T-helper 1 cell treated with Interleukin-12 subunit alpha and Interleukin-12 subunit beta and Interleukin-4 antibody, amounts not matched to agents 30 ng/mL and 1 ng/mL, for 36 hours (primary cell): Measurements from ENCODE around the gene LIN7B. TPM values are rescaled to one million over a fixed set of nuclear protein-coding genes. Genes with fewer than 3 reads are reported as not detected.

ENCODE experiments used
- intact Hi-C: fragments of 100-400 bp; cut with micrococcal nuclease; formaldehyde crosslinking; loops from one replicate; pipeline ENCODE4 v1.15.1; 2024
- total RNA-seq: library from RNA; stranded (reverse); gene quantifications from 2 replicates; pipeline ENCODE4 v1.2.3, GENCODE V29; 2022

LIN7B gene
- total RNA-seq, 1 donor from 2014 or later, result 3.4 TPM

- intact Hi-C loops, result loop anchor here (1.0 to 10.0 kb wide), 10 partner anchors 10 to 1844 kb away; partner anchors contain the start of genes AP2A1, DBP, GYS1 and INAFM1
Observed at GRCh38 chr19:49118565-49119410, 4.6 kb downstream of the LIN7B start, which contains the start of gene C19orf73. TSS of gene C19orf73 (minus strand) at chr19:49119143. CDS start at chr19:49119022, 121 bp downstream.

DNA sequence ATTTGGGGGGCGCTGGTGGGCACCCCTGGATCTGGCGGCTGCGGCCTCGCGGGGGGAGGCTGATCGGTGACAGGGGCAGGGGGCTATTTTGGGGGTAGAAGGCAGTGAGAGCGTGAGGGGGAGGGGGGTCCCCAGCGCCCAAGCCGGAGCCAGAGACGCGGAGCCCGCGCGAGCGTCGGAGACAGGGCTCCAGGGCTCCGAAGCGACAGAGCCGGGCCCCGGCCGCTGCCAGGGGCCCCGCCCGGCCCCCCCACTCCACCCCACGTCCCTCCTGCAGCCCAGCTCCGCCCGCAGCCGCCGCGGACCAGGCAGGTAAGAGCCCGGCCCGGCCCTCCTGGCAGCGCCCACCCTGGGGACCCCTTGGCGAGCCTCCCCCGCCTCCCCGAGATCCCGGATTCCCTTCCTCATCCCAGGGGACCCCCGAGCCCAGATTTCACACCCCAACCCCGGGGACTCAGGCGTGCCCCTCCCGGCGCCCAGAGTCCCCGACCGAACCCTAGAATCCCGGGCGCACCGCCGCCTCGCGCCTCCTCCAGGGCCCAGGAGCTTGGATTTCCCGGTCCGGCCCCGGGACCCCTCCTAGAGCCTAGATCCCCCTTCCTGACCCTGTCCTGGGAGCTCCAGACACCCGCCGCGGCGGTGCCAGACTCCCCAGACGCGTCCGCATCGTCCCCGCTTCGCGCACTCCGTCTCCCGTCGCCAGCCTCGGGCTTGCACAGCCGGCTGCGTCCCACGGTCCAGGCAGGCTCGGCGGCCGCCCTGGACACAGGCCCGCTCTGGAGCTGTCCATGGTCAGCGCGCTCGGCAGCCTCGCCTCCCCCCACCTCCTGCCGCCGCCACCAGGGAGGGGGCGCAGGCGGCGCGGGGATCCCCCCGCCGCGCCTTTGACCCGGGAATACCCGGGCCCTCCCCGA, 5.5 kb downstream of the LIN7B start, which contains the start of gene PPFIA3:
Gene PPFIA3 (plus strand): TSS at position 134 of the 914 bp plus-strand sequence. CDS start 8,330 bp downstream, outside the sequence.
- intact Hi-C loops, result loop anchor here (1.0 to 10.0 kb wide), 11 partner anchors 9 to 1845 kb away; partner anchors contain the start of genes AP2A1, BICRA, DBP and GYS1

DNA sequence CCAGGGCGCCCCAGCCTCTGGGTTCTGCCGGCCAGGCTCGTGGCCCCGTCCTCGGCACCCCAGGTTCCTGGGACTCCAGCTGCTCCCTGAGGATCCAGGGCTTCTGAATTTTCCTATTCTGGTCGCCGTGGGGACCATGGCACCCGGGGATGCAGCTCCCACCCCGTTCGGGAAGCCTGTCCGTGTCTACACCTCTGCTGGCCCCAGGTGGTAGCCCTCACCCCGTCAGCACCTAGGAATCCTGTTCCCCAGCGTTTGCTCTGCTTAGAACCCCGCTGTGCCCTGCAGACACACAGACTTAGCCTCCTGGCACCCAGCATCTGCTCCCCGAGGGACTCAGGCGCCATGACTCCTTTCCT, 6.1 kb downstream of the LIN7B start:
- intact Hi-C loops, result loop anchor here (10.0 kb wide), 1 partner anchor 1516 kb away; the partner anchor contains the start of gene BICRA

GRCh38 chr19:49120868-49121267, 6.7 kb downstream of the LIN7B start:
- intact Hi-C loops, result loop anchor here (10.0 kb wide), 1 partner anchor 1516 kb away; the partner anchor contains the start of gene BICRA

- intact Hi-C loops, result loop anchor here (10.0 kb wide), 1 partner anchor 1517 kb away; the partner anchor contains the start of gene BICRA
Observed at GRCh38 chr19:49121841-49122240, 7.7 kb downstream of the LIN7B start.

DNA sequence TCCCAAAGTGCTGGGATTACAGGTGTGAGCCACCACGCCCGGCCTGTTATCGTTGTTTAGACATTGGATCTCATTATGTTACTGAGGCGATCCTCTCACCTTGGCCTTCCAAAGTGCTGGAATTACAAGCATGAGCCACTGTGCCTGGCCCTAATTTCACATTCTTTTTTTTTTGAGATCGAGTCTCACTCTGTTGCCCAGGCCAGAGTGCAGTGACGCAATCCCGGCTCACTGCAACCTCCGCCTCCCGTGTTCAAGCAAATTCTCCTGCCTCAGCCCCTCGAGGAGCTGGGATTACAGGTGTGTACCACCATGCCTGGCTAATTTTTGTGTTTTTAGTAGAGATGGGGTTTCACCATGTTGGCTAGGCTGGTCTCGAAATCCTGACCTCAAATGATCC, 9.1 kb downstream of the LIN7B start:
- intact Hi-C loops, result loop anchor here (10.0 kb wide), 1 partner anchor 1518 kb away; the partner anchor contains the start of gene BICRA

- intact Hi-C loops, result loop anchor here (5.0 to 10.0 kb wide), 3 partner anchors 327 to 1520 kb away; partner anchors contain the start of genes ALDH16A1, BICRA, IZUMO1 and PIH1D1
Observed at GRCh38 chr19:49125025-49125731, 11.0 kb downstream of the LIN7B start.

DNA sequence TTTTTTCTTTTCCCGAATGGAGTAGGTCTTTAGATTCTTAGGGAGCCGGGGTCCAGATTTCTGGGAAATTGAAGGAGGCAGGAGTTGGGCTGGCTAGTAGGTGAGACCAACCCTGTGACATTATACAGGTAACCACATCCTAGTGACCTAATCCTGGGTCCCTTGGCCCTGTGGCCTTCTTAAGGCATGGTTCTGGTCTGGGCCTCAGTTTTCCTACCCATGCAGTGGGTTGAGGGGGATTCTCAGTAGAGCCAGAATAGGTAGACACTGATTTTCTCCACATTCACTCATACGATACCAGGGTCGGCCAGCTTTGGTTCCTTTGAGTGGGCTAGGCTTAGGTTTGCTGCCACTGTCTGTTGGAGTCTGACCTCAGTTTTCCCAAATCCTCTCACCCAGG, 12.4 kb downstream of the LIN7B start:
- intact Hi-C loops, result loop anchor here (5.0 to 10.0 kb wide), 3 partner anchors 326 to 1522 kb away; partner anchors contain the start of genes ALDH16A1, BICRA, IZUMO1 and PIH1D1

DNA sequence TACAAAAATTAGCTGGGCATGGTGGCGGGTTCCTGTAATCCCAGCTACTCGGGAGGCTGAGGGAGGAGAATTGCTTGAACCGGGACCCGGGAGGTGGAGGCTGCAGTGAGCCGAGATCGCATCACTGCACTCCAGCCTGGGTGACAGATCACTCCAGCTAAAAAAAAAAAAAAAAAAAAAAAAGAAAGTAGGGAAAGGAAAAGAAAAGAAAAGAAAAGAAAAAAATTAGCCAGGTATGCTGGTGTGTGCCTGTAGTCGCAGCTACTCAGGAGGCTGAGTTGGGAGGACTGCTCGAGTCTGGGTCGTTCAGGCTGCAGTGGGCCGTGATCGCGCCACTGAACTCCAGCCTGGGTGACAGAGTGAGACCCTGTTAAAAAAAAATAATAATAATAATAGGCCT, 13.1 kb downstream of the LIN7B start:
- intact Hi-C loops, result loop anchor here (5.0 to 10.0 kb wide), 3 partner anchors 325 to 1522 kb away; partner anchors contain the start of genes ALDH16A1, BICRA, IZUMO1 and PIH1D1

GRCh38 chr19:49127674-49128544, 13.7 kb downstream of the LIN7B start:
- intact Hi-C loops, result loop anchor here (1.0 to 10.0 kb wide), 11 partner anchors 9 to 1523 kb away; partner anchors contain the start of genes ALDH16A1, BCL2L12, BICRA and C19orf73

- intact Hi-C loops, result loop anchor here (1.0 to 10.0 kb wide), 11 partner anchors 9 to 1524 kb away; partner anchors contain the start of genes ALDH16A1, BCL2L12, BICRA and C19orf73
Observed at GRCh38 chr19:49128545-49129237, 14.5 kb downstream of the LIN7B start.

DNA sequence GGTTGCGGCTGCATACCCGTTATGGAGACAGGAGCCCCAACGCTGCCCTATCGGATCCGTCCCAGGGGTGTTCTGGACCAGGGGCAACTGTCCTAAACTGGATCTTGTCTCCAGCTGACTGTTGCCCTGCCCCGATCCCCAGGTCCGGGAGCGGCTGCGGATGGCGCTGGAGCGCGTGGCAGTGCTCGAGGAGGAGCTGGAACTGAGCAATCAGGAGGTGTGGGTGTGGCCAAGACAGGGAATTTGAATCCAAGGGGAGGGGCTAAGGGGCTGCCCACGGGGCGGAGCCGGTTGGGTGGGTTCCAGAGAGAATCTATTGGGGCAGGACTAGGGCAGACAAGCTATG, 15.0 kb downstream of the LIN7B start:
- intact Hi-C loops, result loop anchor here (5.0 to 10.0 kb wide), 3 partner anchors 323 to 1524 kb away; partner anchors contain the start of genes ALDH16A1, BICRA, IZUMO1 and PIH1D1

- intact Hi-C loops, result no loop called here
Observed at GRCh38 chr19:49130325-49130724, 16.2 kb downstream of the LIN7B start.

DNA sequence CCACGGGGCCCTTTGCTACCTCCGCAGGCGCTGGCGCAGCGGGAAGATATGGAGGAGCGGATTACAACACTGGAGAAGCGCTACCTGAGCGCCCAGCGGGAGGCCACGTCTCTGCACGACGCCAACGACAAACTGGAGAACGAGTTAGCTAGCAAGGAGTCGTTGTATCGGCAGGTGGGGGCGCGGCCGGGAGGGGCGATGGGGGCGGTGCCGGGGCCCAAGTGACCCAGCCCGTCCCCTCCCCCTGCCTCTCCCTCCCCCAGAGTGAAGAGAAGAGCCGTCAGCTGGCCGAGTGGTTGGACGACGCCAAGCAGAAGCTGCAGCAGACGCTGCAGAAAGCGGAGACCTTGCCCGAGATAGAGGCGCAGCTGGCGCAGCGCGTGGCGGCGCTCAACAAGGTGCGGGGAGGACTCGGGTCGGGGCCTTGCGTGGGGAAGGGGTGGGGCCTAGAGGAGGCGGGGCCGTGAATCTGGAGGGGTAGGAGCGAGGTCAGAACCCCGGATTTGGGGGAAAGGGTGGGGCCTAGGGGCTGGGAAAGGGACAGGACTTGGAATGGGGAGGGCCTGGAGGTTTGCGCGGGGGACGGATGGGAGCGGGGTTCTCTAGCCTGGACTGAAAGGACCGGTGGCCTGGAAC, 18.9 kb downstream of the LIN7B start:
- intact Hi-C loops, result no loop called here

- intact Hi-C loops, result no loop called here
Observed at GRCh38 chr19:49133621-49134454, 19.7 kb downstream of the LIN7B start.

- intact Hi-C loops, result no loop called here
Observed at GRCh38 chr19:49135686-49136085, 21.5 kb downstream of the LIN7B start.

DNA sequence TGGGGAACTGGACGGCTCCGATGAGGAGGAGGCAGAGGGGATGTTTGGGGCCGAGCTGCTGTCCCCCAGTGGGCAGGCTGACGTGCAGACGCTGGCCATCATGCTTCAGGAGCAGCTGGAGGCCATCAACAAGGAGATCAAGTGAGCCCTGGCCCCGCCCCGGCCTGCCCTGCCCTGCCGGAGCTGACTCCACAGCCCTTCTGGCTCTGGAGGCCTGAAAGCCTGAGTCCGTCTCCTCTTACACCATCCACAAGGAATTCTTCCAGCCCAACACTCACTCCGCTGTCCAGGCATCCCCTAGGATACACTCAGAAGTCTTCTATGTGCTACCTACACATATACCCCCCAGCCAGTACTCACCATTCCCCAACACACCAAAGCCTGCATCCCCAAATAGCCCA, 22.6 kb downstream of the LIN7B start:
- intact Hi-C loops, result no loop called here
